ENCODE measurements around the gene CUL5.

DNA sequence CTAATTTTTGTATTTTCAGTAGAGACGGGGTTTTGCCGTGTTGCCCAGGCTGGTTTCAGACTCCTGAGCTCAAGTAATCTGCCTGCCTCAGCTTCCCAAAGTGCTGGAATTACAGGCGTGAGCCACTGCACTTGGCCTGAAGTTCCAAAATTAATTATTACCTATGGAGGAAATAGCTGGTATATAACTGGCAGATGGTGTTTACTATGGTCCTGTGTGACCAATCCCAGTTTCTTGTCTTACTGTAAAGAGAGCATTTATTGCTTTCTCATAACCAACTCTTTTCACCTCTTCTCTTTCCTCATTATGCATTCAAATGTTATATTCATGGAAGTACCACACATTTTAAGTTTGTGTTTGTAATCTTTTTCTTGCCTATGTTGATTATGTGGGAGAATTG, 88.5 kb downstream of the CUL5 start:
- TF ChIP-seq, protein P1, sequence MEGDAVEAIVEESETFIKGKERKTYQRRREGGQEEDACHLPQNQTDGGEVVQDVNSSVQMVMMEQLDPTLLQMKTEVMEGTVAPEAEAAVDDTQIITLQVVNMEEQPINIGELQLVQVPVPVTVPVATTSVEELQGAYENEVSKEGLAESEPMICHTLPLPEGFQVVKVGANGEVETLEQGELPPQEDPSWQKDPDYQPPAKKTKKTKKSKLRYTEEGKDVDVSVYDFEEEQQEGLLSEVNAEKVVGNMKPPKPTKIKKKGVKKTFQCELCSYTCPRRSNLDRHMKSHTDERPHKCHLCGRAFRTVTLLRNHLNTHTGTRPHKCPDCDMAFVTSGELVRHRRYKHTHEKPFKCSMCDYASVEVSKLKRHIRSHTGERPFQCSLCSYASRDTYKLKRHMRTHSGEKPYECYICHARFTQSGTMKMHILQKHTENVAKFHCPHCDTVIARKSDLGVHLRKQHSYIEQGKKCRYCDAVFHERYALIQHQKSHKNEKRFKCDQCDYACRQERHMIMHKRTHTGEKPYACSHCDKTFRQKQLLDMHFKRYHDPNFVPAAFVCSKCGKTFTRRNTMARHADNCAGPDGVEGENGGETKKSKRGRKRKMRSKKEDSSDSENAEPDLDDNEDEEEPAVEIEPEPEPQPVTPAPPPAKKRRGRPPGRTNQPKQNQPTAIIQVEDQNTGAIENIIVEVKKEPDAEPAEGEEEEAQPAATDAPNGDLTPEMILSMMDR (IDR thresholded peaks at IDR 0.05 in 4 of 5, conservative IDR thresholded peaks at IDR 0.05 in 1 of 5): no peak
- TF ChIP-seq POLR2A (IDR thresholded peaks at IDR 0.05): no peak

All from gastrocnemius medialis (tissue), 4 donors.